ACHN (cell line): ENCODE measurements around the gene ADAM12.
"Not testable (repeated sequence)": the region's sequence is repeated elsewhere in the genome, so short reads cannot be mapped to it uniquely, and the experiment has no call there.

Experiments
- DNase-seq: peaks from one replicate; pipeline ENCODE4 v3.0.0-alpha.2; 2015
- in situ Hi-C: cut with HindIII; loops from 2 replicates; pipeline ENCODE4 v1.10.0; 2017; ENCODE audit warnings: low sequenced_read_pairs, low pct_ligation_motif_present, low pct_unique_long_range_greater_than_20kb

Gene ADAM12

DNA sequence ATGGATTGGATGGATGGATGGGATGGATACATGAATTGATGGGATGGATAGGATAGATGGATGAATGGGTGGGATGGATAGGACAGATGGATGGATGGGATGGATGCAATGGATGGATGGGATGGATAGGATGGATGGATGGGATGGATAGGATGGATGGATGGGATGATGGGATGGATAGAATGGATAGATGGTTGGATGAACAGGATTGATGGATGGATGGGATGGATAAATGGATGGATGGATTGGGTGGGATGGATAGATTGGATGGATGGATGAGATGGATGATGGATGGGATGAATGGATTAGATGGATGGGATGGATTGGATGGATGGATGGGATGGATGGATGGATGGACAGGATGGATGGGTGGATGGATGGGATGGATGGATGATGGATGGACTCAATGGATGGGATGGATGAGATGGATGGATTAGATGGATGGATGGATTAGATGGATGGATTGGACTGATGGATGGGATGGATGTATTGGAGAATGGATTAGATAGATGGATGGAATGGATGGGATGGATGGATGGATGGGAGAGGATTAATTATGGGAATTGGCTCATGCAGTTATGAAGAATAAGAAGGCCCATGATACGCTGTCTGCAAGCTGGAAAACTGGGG is 136.4 kb downstream of the ADAM12 start:
- in situ Hi-C loops = no loop called here
- no peak for DNase-seq

GRCh38 chr10:126250527-126251310 is 137.6 kb downstream of the ADAM12 start:
- in situ Hi-C loops = no loop called here
- no peak for DNase-seq

- in situ Hi-C loops = no loop called here
- no peak for DNase-seq
Measured at GRCh38 chr10:126250045-126250444, 138.2 kb downstream of the ADAM12 start.

DNA sequence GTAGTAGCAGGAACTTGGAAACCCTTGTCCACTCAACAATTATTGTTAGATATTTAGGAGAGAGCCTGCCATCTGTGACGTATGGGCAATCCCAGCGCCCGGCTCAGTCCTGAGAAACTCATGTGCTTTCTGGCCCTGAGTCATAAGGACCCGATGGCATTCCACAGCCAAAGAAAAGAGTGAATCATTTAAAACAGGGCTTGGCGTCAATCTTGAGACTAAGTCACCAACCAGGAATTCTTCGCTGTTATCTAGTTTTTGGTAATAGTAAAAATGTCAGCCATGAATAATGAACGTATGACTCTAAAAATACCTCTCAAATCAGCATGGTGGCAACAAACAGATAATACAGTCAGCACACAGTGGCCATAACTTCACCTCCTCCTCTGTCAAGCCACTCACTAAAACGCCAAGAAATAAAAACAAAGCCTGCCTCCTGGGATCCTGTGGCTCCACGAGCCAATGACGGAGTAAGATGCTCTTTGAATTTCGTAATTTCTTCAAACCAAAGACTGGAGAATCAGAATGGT is 140.8 kb downstream of the ADAM12 start:
- in situ Hi-C loops = no loop called here
- DNase-seq = peak; percentile 98

GRCh38 chr10:126246396-126246795 is 141.9 kb downstream of the ADAM12 start:
- DNase-seq, in situ Hi-C loops: not testable (repeated sequence)

GRCh38 chr10:126245501-126245900 is 142.8 kb downstream of the ADAM12 start:
- in situ Hi-C loops = no loop called here

DNA sequence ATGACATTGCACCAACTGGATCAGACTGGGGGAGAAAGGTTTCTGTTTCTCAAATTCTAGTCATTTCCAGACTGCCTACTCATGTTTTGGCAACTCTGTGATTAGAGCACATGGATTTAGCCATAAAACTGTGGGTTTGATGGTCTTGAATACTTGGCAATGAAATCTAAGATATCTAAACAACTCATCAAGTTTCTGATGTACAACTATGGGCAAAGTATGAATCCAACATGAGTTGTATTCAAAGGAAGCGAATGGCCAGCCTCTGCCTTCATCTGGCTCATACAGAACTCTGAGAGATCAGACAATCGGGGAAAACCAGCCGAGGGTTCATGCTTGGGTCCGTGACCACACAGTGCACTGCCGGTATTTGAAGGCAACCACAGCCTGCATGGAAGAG is 144.3 kb downstream of the ADAM12 start:
- no peak for DNase-seq
- in situ Hi-C loops = no loop called here

More at GRCh38 chr10:126245501-126245900, 142.8 kb downstream of the ADAM12 start:
- DNase-seq = no peak

DNA sequence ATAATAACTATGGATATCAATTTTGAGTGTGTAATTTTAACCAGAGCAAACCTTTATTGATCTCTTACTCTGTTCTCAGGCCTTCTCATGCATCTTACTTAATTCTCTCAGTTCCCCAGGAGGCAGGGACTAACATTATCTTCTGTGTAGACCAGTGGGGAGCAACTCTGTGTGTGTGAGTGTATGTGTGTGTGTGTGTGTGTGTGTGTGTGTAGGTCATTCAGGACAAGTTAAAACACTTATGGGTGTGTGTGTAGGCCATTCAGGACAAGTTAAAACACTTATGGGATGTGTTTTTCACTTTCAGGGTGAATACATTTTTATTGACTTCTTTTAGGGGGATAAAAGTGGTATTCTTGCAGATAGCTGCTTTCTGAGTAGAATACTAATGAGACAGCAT is 145.0 kb downstream of the ADAM12 start:
- in situ Hi-C loops = no loop called here

GRCh38 chr10:126242397-126243260 is 145.6 kb downstream of the ADAM12 start:
- DNase-seq = no peak
- in situ Hi-C loops = no loop called here

More for the DNA sequence above, 145.0 kb downstream of the ADAM12 start:
- DNase-seq = no peak

GRCh38 chr10:126240483-126240882 is 147.8 kb downstream of the ADAM12 start:
- DNase-seq = no peak
- in situ Hi-C loops = no loop called here

DNA sequence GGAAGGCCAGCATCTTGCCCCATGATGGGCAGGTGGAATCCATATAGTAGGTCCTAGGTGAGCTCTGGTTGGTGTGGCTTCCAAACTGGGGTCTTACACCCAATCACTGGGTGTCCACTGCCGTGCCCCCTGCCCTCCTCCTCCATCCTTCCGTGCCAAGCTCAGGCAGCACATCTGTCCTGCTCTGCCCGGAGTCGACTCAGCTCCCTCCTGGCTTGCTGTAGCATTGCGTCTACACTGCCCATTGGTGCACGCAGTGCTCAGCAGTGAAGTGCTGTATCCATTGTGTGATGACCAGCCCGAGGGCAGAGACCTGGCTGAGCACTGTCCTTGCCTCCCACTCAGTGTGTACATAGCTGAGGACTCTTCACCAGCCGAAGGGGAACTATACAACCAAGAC is 148.4 kb downstream of the ADAM12 start:
- in situ Hi-C loops = no loop called here
- no peak for DNase-seq

DNA sequence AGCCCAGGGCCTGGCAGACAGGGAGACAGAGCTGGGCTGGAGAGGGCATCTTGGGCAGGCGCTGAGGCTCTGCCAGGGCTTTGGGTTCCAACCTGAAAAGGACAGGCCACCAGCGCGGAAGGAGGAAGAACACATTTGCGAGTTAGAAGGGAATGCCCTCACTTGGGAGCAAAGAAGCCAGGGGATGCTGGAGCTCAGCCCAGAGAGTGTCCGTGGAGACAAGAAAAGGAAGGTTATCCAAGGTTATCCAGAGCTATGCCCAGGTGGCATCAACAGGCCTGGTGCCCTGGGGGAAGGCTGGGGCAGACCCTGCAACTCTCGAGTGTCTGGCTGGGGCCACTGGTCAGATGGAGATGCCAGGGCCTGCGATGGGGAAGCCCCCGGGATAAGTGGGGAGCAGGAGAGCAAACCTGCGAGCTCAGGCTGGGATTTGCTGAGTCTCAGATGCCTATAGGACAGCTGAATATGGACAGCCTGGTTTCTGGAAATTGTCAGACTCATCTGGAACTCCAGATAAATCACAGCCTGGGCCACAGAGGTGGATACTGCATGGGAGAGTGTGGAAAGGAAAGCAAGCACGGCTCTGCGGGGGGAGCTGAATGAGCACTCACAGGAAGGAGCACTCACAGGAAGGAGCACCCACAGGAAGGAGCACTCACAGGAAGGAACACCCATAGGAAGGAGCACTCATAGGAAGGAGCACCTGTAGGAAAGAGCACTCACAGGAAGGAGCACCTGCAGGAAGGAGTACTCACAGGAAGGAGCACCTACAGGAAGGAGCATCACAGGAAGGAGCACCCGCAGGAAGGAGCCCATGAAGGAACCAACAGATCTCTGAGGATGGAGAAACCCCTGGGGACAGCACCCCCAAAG is 152.1 kb downstream of the ADAM12 start:
- DNase-seq = no peak
- in situ Hi-C loops = no loop called here

- no peak for DNase-seq
- in situ Hi-C loops = no loop called here
Measured at GRCh38 chr10:126235091-126235978, 152.9 kb downstream of the ADAM12 start.

DNA sequence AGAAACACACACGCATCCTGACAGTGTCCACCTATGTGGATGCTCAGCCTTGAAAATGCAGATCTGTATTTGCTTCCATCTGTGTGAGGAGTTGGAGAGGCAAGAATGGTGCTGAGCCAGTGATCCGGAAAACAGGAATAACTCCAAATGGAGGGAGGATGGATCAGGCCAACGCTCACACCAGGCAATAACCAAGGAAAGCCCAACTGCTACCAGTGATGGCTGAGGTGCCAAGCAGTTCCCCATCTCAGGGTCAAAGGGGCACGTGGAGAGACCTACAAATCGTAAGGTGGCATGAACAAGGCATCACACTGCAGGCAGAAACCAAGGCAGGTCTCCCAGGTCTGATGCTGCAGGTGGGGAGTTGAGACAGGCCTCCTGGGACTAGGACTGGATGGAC is 153.6 kb downstream of the ADAM12 start:
- in situ Hi-C loops = no loop called here
- no peak for DNase-seq

GRCh38 chr10:126233182-126234148 is 154.8 kb downstream of the ADAM12 start:
- DNase-seq = no peak
- in situ Hi-C loops = no loop called here

- DNase-seq = no peak
- in situ Hi-C loops = no loop called here
Measured at GRCh38 chr10:126230587-126230986, 157.7 kb downstream of the ADAM12 start.
